CD4-positive, alpha-beta memory T cell (primary cell): ENCODE data around the gene RSPH9. TPM values are rescaled to one million over a fixed set of nuclear protein-coding genes. Genes with fewer than 3 reads are reported as not detected.

Source experiments
- CTCF ChIA-PET: fragments of 350-600 bp; sonication (Branson Sonifier 250); formaldehyde crosslinking; loops from one replicate; lab custom pipeline; 2021; ENCODE audit warnings: inconsistent platforms; ENCODE audit not compliant: partially characterized antibody; lab: Charles Lee
- POLR2A ChIA-PET: fragments of 350-600 bp; sonication (Branson Sonifier 250); formaldehyde crosslinking; loops from one replicate; lab custom pipeline; 2021; ENCODE audit not compliant: partially characterized antibody; lab: Charles Lee
- DNase-seq, 5 donors: peaks; one replicate each; pipeline versions ENCODE4 v3.0.0 to v3.0.0-alpha.2; 2020 to 2022; ENCODE audit warnings: mixed read lengths in 1 of 5
- H3K27ac ChIP-seq: one replicate; pipeline ENCODE4 v1.7.0; 2013; ENCODE audit warnings: low read depth, low read length
- H3K27me3 ChIP-seq: 2 replicates; pipeline ENCODE4 v1.7.0; 2013; ENCODE audit warnings: mild to moderate bottlenecking, low read length, moderate library complexity; ENCODE audit not compliant: insufficient read depth
- H3K36me3 ChIP-seq: 2 replicates; pipeline ENCODE4 v1.7.0; 2013; ENCODE audit warnings: mild to moderate bottlenecking, low read length, moderate library complexity; ENCODE audit not compliant: insufficient read depth
- H3K4me1 ChIP-seq: 2 replicates; pipeline ENCODE4 v1.7.0; 2013; ENCODE audit warnings: mild to moderate bottlenecking, low read length, moderate library complexity; ENCODE audit not compliant: insufficient read depth
- H3K4me3 ChIP-seq, 2 donors: one replicate each; pipeline ENCODE4 v1.7.0; 2013; ENCODE audit warnings: low read length in 2 of 2, mild to moderate bottlenecking in 1 of 2
- H3K9me3 ChIP-seq, 2 donors: one replicate each; pipeline ENCODE4 v1.7.0; 2013; ENCODE audit warnings: low read length in 2 of 2, control low read depth in 1 of 2; ENCODE audit not compliant: control insufficient read depth in 1 of 2
- H3K27ac Mint-ChIP-seq, 7 donors: one replicate each; pipeline ENCODE4 v1.8.0; 2020 to 2021; ENCODE audit warnings: mixed read lengths in 7 of 7, mild to moderate bottlenecking in 6 of 7, inconsistent platforms in 3 of 7, moderate library complexity in 3 of 7
- H3K27me3 Mint-ChIP-seq, 2 donors: one replicate each; pipeline ENCODE4 v1.8.0; 2020 to 2021; ENCODE audit warnings: mixed read lengths in 2 of 2
- H3K36me3 Mint-ChIP-seq, 2 donors: one replicate each; pipeline ENCODE4 v1.8.0; 2020 to 2021; ENCODE audit warnings: mixed read lengths in 2 of 2, inconsistent platforms in 1 of 2, mild to moderate bottlenecking in 1 of 2
- H3K4me1 Mint-ChIP-seq, 4 donors: one replicate each; pipeline ENCODE4 v1.8.0; 2020 to 2021; ENCODE audit warnings: mixed read lengths in 4 of 4, mild to moderate bottlenecking in 1 of 4
- H3K4me3 Mint-ChIP-seq, 8 donors: one replicate each; pipeline ENCODE4 v1.8.0; 2020 to 2021; ENCODE audit warnings: mixed read lengths in 8 of 8, mild to moderate bottlenecking in 7 of 8, moderate library complexity in 6 of 8, inconsistent platforms in 3 of 8
- H3K9me3 Mint-ChIP-seq, 8 donors: one replicate each; pipeline ENCODE4 v1.8.0; 2020 to 2021; ENCODE audit warnings: mixed read lengths in 8 of 8, mild to moderate bottlenecking in 5 of 8, inconsistent platforms in 3 of 8, moderate library complexity in 1 of 8
- intact Hi-C: fragments of 100-400 bp; cut with micrococcal nuclease; formaldehyde crosslinking; loops from one replicate; pipeline ENCODE4 v1.15.1; 2023
- polyA plus RNA-seq, 2 donors: library from polyadenylated mRNA; unstranded; fragments of 300-500 nt; fragmentation: Illumina TruSeq; gene quantifications; one replicate each; pipeline ENCODE4 v1.2.3, GENCODE V29; 2021
- total RNA-seq, 2 experiments: library from RNA; stranded (reverse); gene quantifications; one replicate each; pipeline ENCODE4 v1.2.3, GENCODE V29; 2021

Gene RSPH9
- total and polyA plus RNA-seq, 4 experiments from 2014 or later = 0.71 to 1.3 TPM; not detected in 2

DNA sequence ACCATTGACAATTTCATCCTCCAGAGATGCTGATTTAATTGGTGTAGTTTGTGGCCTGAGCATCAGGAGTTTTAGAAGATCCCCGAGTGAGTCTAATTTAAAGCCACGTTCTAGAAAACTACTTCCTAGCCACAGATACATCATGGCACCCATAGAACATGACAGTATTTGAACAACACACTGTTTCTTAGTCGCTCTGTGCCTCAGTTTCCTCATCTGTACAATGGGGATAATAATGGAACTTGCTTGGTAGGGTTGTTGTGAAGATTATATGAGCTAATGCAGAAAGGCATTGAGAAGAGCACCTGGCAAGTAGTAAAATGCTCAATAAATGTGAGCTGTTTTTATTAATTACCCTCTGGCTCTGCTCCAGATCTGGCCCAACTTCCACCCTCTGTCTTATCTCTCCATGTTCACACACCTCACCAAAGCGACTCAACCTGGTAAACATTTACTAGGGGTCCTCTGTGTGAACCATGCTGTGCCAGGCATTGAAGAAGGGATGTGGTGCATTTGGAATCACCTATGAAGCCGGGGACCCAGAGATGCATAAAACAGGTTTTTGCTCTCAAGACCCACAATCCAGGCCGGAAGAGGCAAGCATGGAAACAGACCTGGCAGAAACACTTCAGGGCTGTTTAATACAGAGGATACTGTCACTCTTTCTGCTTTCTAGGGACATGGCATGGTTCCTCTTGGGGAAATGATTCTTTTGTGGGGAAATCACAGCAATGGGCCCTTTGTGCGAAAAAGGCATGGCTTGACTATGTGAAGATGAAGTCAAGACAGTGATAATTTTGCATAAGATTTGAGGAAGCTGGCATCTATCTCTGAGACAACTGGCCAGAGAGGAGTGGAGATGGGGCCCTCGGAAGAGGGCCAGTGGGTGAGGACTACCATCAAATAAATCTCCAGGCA is 58.9 kb downstream of the RSPH9 start:
- H3K4me1 ChIP-seq = no peaks in the 10 kb centered on the region
- Mint-ChIP-seq H3K4me1 (peaks cover 0 to 5% (median under 1%) of the 10 kb centered on the region in 4 donors), H3K36me3 (no peaks in the 10 kb centered on the region), H3K4me3 (no peak overlapping the region), H3K9me3 (no peaks in the 10 kb centered on the region), H3K27me3 (peaks cover 24 to 41% of the 10 kb centered on the region in 2 donors), H3K27ac (no peak overlapping the region)
- intact Hi-C loops = no loop called here
- no peak overlapping the region for H3K27ac ChIP-seq
- no peaks in the 10 kb centered on the region for H3K9me3 ChIP-seq
- no peak overlapping the region for H3K4me3 ChIP-seq
- H3K36me3 ChIP-seq = no peaks in the 10 kb centered on the region
- CTCF ChIA-PET = interaction anchor here (0.7 kb wide), 1 partner anchor 1540 kb away, joined by 3 read pairs; no protein-coding TSS in a partner anchor
- no peaks in the 10 kb centered on the region for H3K27me3 ChIP-seq
- DNase-seq = no peak
- POLR2A ChIA-PET = no interaction called here

DNA sequence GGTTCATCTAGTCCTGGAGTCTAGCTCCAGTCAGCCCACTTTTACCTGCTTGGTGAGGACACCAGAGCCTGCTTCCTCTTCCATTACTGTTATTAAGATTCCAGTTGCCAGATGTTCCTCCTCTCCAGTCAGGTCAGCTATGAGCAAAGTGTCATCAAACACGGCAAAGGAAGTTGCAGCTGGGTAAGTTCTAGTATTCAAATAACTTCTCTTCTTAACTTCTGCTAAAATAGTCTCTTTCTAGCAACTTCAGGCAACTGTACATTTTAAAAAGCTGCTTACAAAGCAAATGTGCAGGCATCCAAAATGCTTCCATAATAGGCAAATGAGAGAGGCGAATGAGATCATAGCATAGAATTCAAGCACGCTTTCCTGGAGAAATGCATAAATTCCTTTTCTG is 61.2 kb downstream of the RSPH9 start:
- no peak for DNase-seq
- Mint-ChIP-seq H3K9me3 (no peaks in the 10 kb centered on the region), H3K27ac (peak overlapping the region in 1 of 7 donors; percentile 15), H3K4me3 (no peak overlapping the region), H3K27me3 (peaks cover 25 to 38% of the 10 kb centered on the region in 2 donors), H3K36me3 (no peaks in the 10 kb centered on the region), H3K4me1 (peaks cover 0 to 5% (median under 1%) of the 10 kb centered on the region in 4 donors)
- H3K9me3 ChIP-seq = no peaks in the 10 kb centered on the region
- peaks cover 4% of the 10 kb centered on the region for H3K4me1 ChIP-seq
- H3K4me3 ChIP-seq = no peak overlapping the region
- H3K36me3 ChIP-seq = no peaks in the 10 kb centered on the region
- H3K27ac ChIP-seq = no peak overlapping the region
- ChIA-PET POLR2A (no interaction called here), CTCF (interaction anchor here (1.3 kb wide), 1 partner anchor 68 kb away, joined by 3 read pairs; no protein-coding TSS in a partner anchor)
- intact Hi-C loops = no loop called here
- no peaks in the 10 kb centered on the region for H3K27me3 ChIP-seq

DNA sequence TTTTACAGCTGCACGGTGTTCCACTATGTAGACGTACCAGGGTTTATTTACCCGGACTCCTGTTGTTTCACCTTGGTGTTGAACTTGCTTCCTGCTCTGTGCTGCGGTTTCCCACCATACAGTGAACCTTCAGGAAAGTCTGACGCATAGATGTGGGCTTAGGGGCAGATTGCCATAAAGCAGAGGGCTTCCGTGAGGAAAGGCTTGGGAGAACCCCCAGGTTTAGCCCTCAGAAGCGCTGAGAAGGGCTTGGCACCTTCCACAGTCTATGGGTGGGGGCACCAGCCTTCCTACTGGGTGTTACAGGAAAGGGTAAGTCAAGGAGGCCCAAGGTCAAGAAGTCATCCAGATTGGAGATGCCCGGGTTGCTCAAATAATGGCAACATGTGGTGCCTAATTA is 62.0 kb downstream of the RSPH9 start:
- intact Hi-C loops = no loop called here
- H3K36me3 Mint-ChIP-seq = no peaks in the 10 kb centered on the region
- peaks cover 0 to 5% (median under 1%) of the 10 kb centered on the region in 4 donors for H3K4me1 Mint-ChIP-seq
- no peak overlapping the region for H3K27ac Mint-ChIP-seq
- ChIA-PET POLR2A (no interaction called here), CTCF (interaction anchor here (1.3 kb wide), 1 partner anchor 67 kb away, joined by 3 read pairs; no protein-coding TSS in a partner anchor)
- Histone ChIP-seq H3K4me3 (no peak overlapping the region), H3K27ac (no peak overlapping the region), H3K4me1 (peaks cover 4% of the 10 kb centered on the region), H3K36me3 (no peaks in the 10 kb centered on the region), H3K9me3 (no peaks in the 10 kb centered on the region), H3K27me3 (no peaks in the 10 kb centered on the region)
- no peak overlapping the region for H3K4me3 Mint-ChIP-seq
- no peak for DNase-seq
- no peaks in the 10 kb centered on the region for H3K9me3 Mint-ChIP-seq
- H3K27me3 Mint-ChIP-seq = peaks cover 25 to 43% of the 10 kb centered on the region in 2 donors

DNA sequence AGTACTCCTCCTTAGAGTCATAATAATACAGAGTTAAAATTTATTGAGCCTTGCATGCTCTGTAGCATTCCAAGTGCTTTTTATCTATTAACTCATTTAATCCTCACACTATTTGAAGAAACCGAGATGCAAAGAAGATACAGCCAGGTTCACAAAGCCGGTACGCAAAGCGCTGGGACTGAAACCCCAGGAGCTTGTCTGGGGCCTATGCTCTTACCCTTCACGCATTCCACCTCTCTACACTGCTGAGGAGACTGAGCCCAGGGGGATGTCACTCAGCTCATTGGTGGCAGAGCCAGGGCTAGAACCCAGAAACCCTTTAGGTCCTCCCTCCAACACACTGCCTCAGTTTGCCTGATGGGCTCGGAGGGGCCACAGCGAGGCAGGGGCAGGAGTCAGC is 62.4 kb downstream of the RSPH9 start:
- Histone ChIP-seq H3K4me1 (peaks cover 4% of the 10 kb centered on the region), H3K9me3 (no peaks in the 10 kb centered on the region), H3K27ac (no peak overlapping the region), H3K27me3 (no peaks in the 10 kb centered on the region), H3K36me3 (no peaks in the 10 kb centered on the region), H3K4me3 (no peak overlapping the region)
- H3K27me3 Mint-ChIP-seq = peaks cover 24 to 43% of the 10 kb centered on the region in 2 donors
- DNase-seq = no peak
- ChIA-PET CTCF (no interaction called here), POLR2A (no interaction called here)
- no peak overlapping the region for H3K4me3 Mint-ChIP-seq
- H3K36me3 Mint-ChIP-seq = no peaks in the 10 kb centered on the region
- H3K9me3 Mint-ChIP-seq = no peaks in the 10 kb centered on the region
- H3K27ac Mint-ChIP-seq = no peak overlapping the region
- peaks cover 0 to 5% (median under 1%) of the 10 kb centered on the region in 4 donors for H3K4me1 Mint-ChIP-seq
- intact Hi-C loops = no loop called here

DNA sequence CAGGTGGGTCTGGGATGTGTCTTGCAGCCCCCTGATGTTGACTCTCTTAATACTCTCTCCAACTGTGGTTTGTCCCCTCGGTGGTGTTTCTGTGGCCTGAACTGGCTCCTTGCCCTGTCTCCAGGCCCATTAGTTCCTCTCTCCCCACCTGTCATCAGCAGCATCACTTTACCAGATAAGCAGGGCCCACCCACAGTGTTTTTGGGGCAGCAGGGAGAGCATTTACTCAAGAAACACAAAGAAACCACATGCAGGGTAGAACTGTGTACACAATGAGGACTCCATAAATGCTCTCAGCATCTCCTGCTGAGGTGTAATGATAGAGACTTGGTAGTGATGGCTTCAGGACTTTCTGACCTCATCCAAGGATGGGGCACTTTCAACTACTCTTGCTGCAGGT is 62.9 kb downstream of the RSPH9 start:
- POLR2A ChIA-PET = no interaction called here

DNA sequence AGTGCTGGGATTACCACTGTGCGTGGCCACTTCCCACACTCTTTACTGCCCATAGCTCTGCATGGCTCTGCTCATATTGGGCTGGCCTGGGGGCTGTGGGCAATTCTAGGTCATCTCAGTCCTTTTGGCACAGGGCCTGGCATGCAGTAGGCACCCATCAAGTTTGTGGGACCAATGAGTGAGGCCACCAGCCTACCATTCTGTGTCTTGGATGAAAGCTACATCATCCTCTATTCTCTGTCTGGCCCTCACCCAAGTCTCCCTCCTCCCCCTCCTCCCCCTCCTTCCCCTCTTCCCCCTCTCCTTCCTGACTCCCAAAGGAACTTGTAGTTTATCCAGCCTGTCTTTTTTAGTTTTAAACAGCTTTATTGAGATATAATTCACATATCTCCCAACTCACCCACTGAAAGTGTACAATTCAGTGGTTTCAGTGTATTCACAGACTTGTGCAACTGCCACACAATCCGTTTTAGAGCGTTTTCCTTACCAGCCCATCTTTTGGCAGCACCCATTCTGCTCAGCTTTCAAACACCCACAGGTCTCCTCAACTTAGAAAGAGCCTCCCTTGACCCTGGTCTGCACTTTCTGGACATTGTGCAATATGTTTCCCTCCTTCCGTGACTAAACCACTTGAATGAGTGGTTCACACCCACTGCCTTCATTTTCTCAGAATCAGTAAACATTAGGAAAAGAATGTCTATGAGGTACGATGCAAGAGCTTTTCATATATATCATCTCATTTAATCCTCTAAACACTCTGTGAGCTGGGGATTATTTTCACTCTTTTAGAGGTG is 64.2 kb downstream of the RSPH9 start:
- Mint-ChIP-seq H3K27ac (peak overlapping the region in 1 of 7 donors; percentile 43), H3K36me3 (no peaks in the 10 kb centered on the region), H3K27me3 (peaks cover 16 to 35% of the 10 kb centered on the region in 2 donors), H3K4me1 (peaks cover 0 to 5% (median 1%) of the 10 kb centered on the region in 4 donors), H3K4me3 (no peak overlapping the region), H3K9me3 (no peaks in the 10 kb centered on the region)
- Histone ChIP-seq H3K4me3 (no peak overlapping the region), H3K4me1 (peaks cover 4% of the 10 kb centered on the region), H3K36me3 (no peaks in the 10 kb centered on the region), H3K9me3 (no peaks in the 10 kb centered on the region), H3K27ac (no peak overlapping the region), H3K27me3 (no peaks in the 10 kb centered on the region)
- ChIA-PET POLR2A (no interaction called here), CTCF (interaction anchor here (1.2 kb wide), 1 partner anchor 39 kb away, joined by 3 read pairs; no protein-coding TSS in a partner anchor)
- DNase-seq = no peak
- intact Hi-C loops = no loop called here

More for the DNA sequence above, 62.9 kb downstream of the RSPH9 start:
- H3K27ac Mint-ChIP-seq = peak overlapping the region in 1 of 7 donors; percentile 19
- H3K27me3 ChIP-seq = no peaks in the 10 kb centered on the region
- H3K4me3 Mint-ChIP-seq = no peak overlapping the region
- no peak overlapping the region for H3K27ac ChIP-seq
- H3K4me3 ChIP-seq = no peak overlapping the region
- peaks cover 20 to 43% of the 10 kb centered on the region in 2 donors for H3K27me3 Mint-ChIP-seq
- H3K4me1 Mint-ChIP-seq = peaks cover 0 to 5% (median under 1%) of the 10 kb centered on the region in 4 donors
- CTCF ChIA-PET = no interaction called here
- no peaks in the 10 kb centered on the region for H3K36me3 ChIP-seq
- H3K4me1 ChIP-seq = peaks cover 4% of the 10 kb centered on the region
- DNase-seq = no peak
- H3K9me3 Mint-ChIP-seq = no peaks in the 10 kb centered on the region
- H3K9me3 ChIP-seq = no peaks in the 10 kb centered on the region
- intact Hi-C loops = no loop called here
- no peaks in the 10 kb centered on the region for H3K36me3 Mint-ChIP-seq
